K562 (cell line): ENCODE measurements around the gene ADSS2. TPM values are rescaled to one million over a fixed set of nuclear protein-coding genes. Genes with fewer than 3 reads are reported as not detected.

ENCODE experiments used
- DNMT1 ChIP-seq: fragments of 450-650 bp; IDR thresholded peaks from 2 replicates; pipeline ENCODE4 v1.6.1; 2016; ENCODE audit warnings: antibody characterized with exemption, mild to moderate bottlenecking
- EWSR1 ChIP-seq: fragments of 450-650 bp; IDR thresholded peaks from 2 replicates; pipeline ENCODE4 v1.6.1; 2018; ENCODE audit warnings: borderline replicate concordance, mild to moderate bottlenecking, low read depth, moderate library complexity; ENCODE audit not compliant: partially characterized antibody
- FOXM1 ChIP-seq, 2 experiments: fragments of 450-650 bp in 1 of 2; sonication (generic) in 1 of 2; formaldehyde crosslinking in 1 of 2; IDR thresholded peaks; 2 replicates each; pipeline versions ENCODE4 v1.6.1 to v1.9.0; 2017 to 2022; ENCODE audit warnings: low read depth in 2 of 2, mild to moderate bottlenecking in 2 of 2, missing genetic modification reagents in 1 of 2, moderate library complexity in 1 of 2
- HDAC1 ChIP-seq, 2 experiments: fragments of 450-650 bp; IDR thresholded peaks; 2 replicates each; pipeline ENCODE4 v1.6.1; 2016 to 2017; ENCODE audit warnings: inconsistent platforms in 1 of 2, mild to moderate bottlenecking in 1 of 2, moderate library complexity in 1 of 2
- HEY1 ChIP-seq: fragments of 250-450 bp; sonication (Bioruptor Pico); IDR thresholded peaks from 2 replicates; pipeline ENCODE4 v1.5.0; 2020; ENCODE audit warnings: mild to moderate bottlenecking, moderate library complexity, borderline replicate concordance
- HLTF ChIP-seq: fragments of 450-650 bp; IDR thresholded peaks from 2 replicates; pipeline ENCODE4 v1.6.1; 2016
- MXI1 ChIP-seq: IDR thresholded peaks from 2 replicates; pipeline ENCODE4 v1.6.1; 2011; ENCODE audit warnings: low read depth, mild to moderate bottlenecking, improper control_type of control experiment, low read length
- NCOA1 ChIP-seq: fragments of 450-650 bp; IDR thresholded peaks from 2 replicates; pipeline ENCODE4 v1.6.1; 2016; ENCODE audit warnings: low read depth
- NCOA4 ChIP-seq: fragments of 450-650 bp; IDR thresholded peaks from 2 replicates; pipeline ENCODE4 v1.6.1; 2018; ENCODE audit warnings: mild to moderate bottlenecking; ENCODE audit not compliant: partially characterized antibody
- NFRKB ChIP-seq: fragments of 450-650 bp; IDR thresholded peaks from 2 replicates; pipeline ENCODE4 v1.6.1; 2016; ENCODE audit warnings: low read depth
- RNF2 ChIP-seq: sonication (generic); IDR thresholded peaks from 2 replicates; pipeline ENCODE4 v1.6.1; 2016
- SETDB1 ChIP-seq: IDR thresholded peaks from one replicate; pipeline ENCODE4 v1.6.1; 2012; ENCODE audit warnings: low read length, control low read depth, inconsistent platforms
- SIRT6 ChIP-seq: IDR thresholded peaks from one replicate; pipeline ENCODE4 v1.6.1; 2012; ENCODE audit warnings: low read depth, mild to moderate bottlenecking, control low read depth, inconsistent platforms, low read length, moderate library complexity
- SNIP1 ChIP-seq: fragments of 450-650 bp; IDR thresholded peaks from 2 replicates; pipeline ENCODE4 v1.7.1; 2017; ENCODE audit warnings: low read depth, mild to moderate bottlenecking
- STAG1 ChIP-seq: sonication (generic); formaldehyde crosslinking; IDR thresholded peaks from 2 replicates; pipeline ENCODE4 v1.5.0; 2020; ENCODE audit warnings: missing genetic modification reagents, borderline replicate concordance
- TCF7L2 ChIP-seq: fragments of 150-350 bp; IDR thresholded peaks from 2 replicates; pipeline ENCODE4 v1.6.1; 2016; ENCODE audit warnings: low read depth, mild to moderate bottlenecking, low read length, moderate library complexity
- THRAP3 ChIP-seq: fragments of 450-650 bp; IDR thresholded peaks from 2 replicates; pipeline ENCODE4 v1.6.1; 2016; ENCODE audit warnings: mild to moderate bottlenecking, inconsistent platforms, borderline replicate concordance
- ZNF184 ChIP-seq: sonication (generic); formaldehyde crosslinking; IDR thresholded peaks from 2 replicates; pipeline ENCODE4 v1.5.0; 2020; ENCODE audit warnings: missing genetic modification reagents
- ZNF24 ChIP-seq: fragments of 450-650 bp; IDR thresholded peaks from 2 replicates; pipeline ENCODE4 v1.6.1; 2016
- ZNF280A ChIP-seq: fragments of 450-650 bp; IDR thresholded peaks from 2 replicates; pipeline ENCODE4 v1.6.1; 2018; ENCODE audit warnings: mild to moderate bottlenecking, low read depth; ENCODE audit not compliant: partially characterized antibody
- ZNF384 ChIP-seq: IDR thresholded peaks from 2 replicates; pipeline ENCODE4 v1.6.1; 2012; ENCODE audit warnings: low read depth, low read length, improper control_type of control experiment
- ZNF584 ChIP-seq: fragments of 200-800 bp; sonication (Bioruptor generic); IDR thresholded peaks from 2 replicates; pipeline ENCODE4 v1.6.1; 2016; ENCODE audit warnings: low read depth, mild to moderate bottlenecking, missing genetic modification characterization, missing compliant biosample characterization
- ZNF75A ChIP-seq: fragments of 450-650 bp; formaldehyde crosslinking; IDR thresholded peaks from 2 replicates; pipeline ENCODE4 v1.4.0; 2020; ENCODE audit warnings: mild to moderate bottlenecking
- ZNF79 ChIP-seq: fragments of 250-450 bp; sonication (Bioruptor Pico); IDR thresholded peaks from 2 replicates; pipeline ENCODE4 v1.4.0; 2020; ENCODE audit warnings: low read depth, mild to moderate bottlenecking, moderate library complexity
- ZSCAN29 ChIP-seq: fragments of 450-650 bp; IDR thresholded peaks from 2 replicates; pipeline ENCODE4 v1.6.1; 2017
- polyA plus RNA-seq, 8 experiments: library from polyadenylated mRNA; depleted of rRNA in 4 of 8; stranded (reverse) in 5 of 8; unstranded in 3 of 8; fragments of >200 nt; fragmentation: Nextera tagmentation in 2 of 8; fragmentation: Illumina TruSeq in 1 of 8; extraction: Ambion mirVana in 2 of 8; extraction: Trizol in 1 of 8; gene quantifications; 2 replicates each; pipeline versions ENCODE4 v1.2.1 to v1.2.3, GENCODE V29; 2011 to 2014; ENCODE audit warnings: inconsistent platforms in 1 of 8, missing spikeins in 1 of 8
- total RNA-seq, 7 experiments: library from RNA; depleted of rRNA in 6 of 7; stranded (reverse); fragments of >200 nt in 6 of 7; fragmentation: Illumina TruSeq in 2 of 7; extraction: Trizol in 2 of 7; gene quantifications; 2 replicates each; pipeline versions ENCODE4 v1.2.1 to v1.2.3, GENCODE V29; 2011 to 2021; ENCODE audit warnings: low replicate concordance in 1 of 7
- TF ChIP-seq, protein P1 (sequence below): fragments of 250-450 bp; sonication (Bioruptor Pico); IDR thresholded peaks from 2 replicates; pipeline ENCODE4 v1.4.0; 2020; ENCODE audit warnings: mild to moderate bottlenecking
- TF ChIP-seq, protein P2 (sequence below): fragments of 250-450 bp; sonication (Bioruptor Pico); IDR thresholded peaks from 2 replicates; pipeline ENCODE4 v1.8.0; 2021; ENCODE audit warnings: borderline replicate concordance, mild to moderate bottlenecking, moderate library complexity; ENCODE audit not compliant: poor library complexity, severe bottlenecking
- TF ChIP-seq, protein P3 (sequence below): fragments of 250-450 bp; sonication (Bioruptor Pico); IDR thresholded peaks from 2 replicates; pipeline ENCODE4 v1.8.0; 2022; ENCODE audit warnings: moderate library complexity, mild to moderate bottlenecking, inconsistent platforms

Gene ADSS2
- total and polyA plus RNA-seq, 9 of the 15 experiments (the other 6 are each of a cell fraction or from before 2014, with no cell fraction given): 8.8 to 63.8 (median 59.4) TPM

GRCh38 chr1:244367399-244368114 is 84.2 kb downstream of the ADSS2 start (continued):
- TF ChIP-seq NFRKB (peak; percentile 88; the same call in 1 of the 2 replicates), ZNF79 (0 out of 2 replicates have a peak, but pooled peaks have one; percentile 28), HLTF (0 out of 2 replicates have a peak, but pooled peaks have one; percentile 6), HEY1 (CRISPR knock-in tag) (no peak), NCOA1 (no peak), ZNF384 (no peak), HDAC1 (IDR thresholded peaks at IDR 0.05) (no peak), THRAP3 (no peak), ZSCAN29 (no peak), SIRT6 (no peak), STAG1 (CRISPR knock-in tag) (no peak), RNF2 (no peak), ZNF184 (CRISPR knock-in tag) (no peak), FOXM1 (IDR thresholded peaks at IDR 0.05; ENCODE audit: low read depth) (no peak), FOXM1 (CRISPR knock-in tag; IDR thresholded peaks at IDR 0.05; ENCODE audit: low read depth) (no peak), SETDB1 (no peak), ZNF584 (no peak), MXI1 (no peak), ZNF280A (no peak), EWSR1 (no peak), TCF7L2 (no peak), DNMT1 (no peak), ZNF75A (CRISPR knock-in tag) (no peak), NCOA4 (no peak), ZNF24 (no peak), SNIP1 (no peak; the same call in 1 of the 2 replicates)
- TF ChIP-seq, protein P1, sequence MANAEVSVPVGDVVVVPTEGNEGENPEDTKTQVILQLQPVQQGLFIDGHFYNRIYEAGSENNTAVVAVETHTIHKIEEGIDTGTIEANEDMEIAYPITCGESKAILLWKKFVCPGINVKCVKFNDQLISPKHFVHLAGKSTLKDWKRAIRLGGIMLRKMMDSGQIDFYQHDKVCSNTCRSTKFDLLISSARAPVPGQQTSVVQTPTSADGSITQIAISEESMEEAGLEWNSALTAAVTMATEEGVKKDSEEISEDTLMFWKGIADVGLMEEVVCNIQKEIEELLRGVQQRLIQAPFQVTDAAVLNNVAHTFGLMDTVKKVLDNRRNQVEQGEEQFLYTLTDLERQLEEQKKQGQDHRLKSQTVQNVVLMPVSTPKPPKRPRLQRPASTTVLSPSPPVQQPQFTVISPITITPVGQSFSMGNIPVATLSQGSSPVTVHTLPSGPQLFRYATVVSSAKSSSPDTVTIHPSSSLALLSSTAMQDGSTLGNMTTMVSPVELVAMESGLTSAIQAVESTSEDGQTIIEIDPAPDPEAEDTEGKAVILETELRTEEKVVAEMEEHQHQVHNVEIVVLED: peak; percentile 32; the same call in 1 of the 2 replicates
- TF ChIP-seq, protein P2, sequence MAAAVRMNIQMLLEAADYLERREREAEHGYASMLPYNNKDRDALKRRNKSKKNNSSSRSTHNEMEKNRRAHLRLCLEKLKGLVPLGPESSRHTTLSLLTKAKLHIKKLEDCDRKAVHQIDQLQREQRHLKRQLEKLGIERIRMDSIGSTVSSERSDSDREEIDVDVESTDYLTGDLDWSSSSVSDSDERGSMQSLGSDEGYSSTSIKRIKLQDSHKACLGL (CRISPR knock-in tag): no peak
- TF ChIP-seq, protein P3, sequence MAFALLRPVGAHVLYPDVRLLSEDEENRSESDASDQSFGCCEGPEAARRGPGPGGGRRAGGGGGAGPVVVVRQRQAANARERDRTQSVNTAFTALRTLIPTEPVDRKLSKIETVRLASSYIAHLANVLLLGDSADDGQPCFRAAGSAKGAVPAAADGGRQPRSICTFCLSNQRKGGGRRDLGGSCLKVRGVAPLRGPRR (CRISPR knock-in tag): no peak
